GM12872 (cell line): ENCODE measurements around the gene GALK2.

Experiments
- TF ChIP-seq, protein P1 (sequence below): IDR thresholded peaks from 3 replicates; pipeline ENCODE4 v1.5.1; 2011; ENCODE audit warnings: low read depth, mild to moderate bottlenecking, low read length, moderate library complexity; ENCODE audit not compliant: insufficient read depth

The GALK2 gene

DNA sequence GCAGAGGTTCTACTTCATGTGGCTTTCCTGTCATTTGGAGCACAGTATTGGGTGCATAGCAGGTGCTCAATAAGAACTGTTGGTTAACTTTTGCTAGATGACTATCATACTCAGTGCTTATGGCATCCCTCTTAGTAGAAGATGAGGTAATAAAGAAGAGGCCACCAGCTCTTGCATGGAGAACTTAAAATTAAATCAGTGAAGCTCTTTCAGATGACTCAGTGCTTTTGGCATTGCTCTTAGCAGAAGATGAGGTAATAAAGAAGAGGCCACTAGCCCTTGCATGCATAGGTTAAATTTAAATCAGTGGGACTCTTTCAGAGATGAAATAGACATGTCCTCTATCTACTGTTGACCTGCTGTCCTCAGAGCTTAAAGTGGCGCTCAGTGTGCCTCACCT, 143.6 kb downstream of the GALK2 start:
- TF ChIP-seq, protein P1, sequence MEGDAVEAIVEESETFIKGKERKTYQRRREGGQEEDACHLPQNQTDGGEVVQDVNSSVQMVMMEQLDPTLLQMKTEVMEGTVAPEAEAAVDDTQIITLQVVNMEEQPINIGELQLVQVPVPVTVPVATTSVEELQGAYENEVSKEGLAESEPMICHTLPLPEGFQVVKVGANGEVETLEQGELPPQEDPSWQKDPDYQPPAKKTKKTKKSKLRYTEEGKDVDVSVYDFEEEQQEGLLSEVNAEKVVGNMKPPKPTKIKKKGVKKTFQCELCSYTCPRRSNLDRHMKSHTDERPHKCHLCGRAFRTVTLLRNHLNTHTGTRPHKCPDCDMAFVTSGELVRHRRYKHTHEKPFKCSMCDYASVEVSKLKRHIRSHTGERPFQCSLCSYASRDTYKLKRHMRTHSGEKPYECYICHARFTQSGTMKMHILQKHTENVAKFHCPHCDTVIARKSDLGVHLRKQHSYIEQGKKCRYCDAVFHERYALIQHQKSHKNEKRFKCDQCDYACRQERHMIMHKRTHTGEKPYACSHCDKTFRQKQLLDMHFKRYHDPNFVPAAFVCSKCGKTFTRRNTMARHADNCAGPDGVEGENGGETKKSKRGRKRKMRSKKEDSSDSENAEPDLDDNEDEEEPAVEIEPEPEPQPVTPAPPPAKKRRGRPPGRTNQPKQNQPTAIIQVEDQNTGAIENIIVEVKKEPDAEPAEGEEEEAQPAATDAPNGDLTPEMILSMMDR = no peak

DNA sequence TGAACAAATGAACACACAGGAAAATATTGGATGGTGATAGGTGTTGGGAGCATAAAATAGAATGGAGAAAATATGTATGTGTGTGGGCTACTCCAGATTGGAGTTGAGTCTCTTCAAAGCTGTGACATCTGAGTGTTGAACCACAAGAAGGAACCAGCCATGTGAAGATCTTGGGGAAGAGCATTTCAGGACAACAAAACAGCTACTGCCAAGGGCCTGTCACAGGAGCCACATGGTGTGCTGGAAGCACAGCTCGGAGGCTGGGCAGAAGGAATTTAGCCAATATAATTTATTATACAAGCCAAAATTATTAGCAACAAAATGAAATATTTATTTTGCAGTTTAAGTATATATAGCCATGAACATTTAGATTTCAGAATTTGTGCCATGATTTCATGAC, 144.7 kb downstream of the GALK2 start:
- TF ChIP-seq, protein P1 = no peak

DNA sequence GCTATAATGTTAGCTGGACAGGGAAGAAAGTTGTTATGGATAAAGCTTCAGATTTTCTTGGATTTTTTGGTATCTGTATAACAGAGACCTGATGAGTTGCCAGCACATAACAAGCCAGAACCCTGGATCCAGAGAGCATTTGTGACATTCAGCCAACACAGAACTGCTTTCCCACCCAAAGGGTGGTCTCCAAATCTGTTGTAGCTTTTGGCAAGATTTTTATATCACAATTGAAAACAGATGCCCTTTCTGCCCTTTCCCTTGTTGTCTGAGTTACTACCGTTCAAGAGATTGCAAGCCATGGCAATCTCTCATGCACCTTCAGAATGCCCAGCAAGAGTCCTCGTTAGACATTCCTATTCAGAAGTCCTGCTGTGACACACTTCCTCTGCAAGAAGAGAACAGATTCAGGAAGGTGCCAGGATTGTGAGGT, 145.4 kb downstream of the GALK2 start:
- TF ChIP-seq, protein P1 = no peak

DNA sequence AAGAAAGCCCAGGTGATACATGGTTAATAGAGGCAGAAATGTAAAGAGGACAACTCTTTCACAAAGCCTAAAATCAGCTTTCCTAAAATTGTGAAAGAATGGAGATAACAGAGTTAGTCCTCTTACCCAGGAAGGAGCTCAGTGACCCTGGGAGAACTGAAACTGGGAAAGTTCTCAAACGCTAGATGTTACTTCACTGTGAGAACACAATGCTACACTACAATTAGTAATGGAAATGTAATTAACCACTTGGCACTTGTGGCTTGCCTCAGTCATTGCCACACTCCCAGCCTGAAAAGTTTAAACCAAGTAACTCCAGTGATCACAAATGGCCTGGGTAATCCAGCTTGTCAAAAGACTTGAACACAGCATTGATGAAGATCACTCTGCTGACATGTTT, 150.3 kb downstream of the GALK2 start:
- TF ChIP-seq, protein P1 = no peak

DNA sequence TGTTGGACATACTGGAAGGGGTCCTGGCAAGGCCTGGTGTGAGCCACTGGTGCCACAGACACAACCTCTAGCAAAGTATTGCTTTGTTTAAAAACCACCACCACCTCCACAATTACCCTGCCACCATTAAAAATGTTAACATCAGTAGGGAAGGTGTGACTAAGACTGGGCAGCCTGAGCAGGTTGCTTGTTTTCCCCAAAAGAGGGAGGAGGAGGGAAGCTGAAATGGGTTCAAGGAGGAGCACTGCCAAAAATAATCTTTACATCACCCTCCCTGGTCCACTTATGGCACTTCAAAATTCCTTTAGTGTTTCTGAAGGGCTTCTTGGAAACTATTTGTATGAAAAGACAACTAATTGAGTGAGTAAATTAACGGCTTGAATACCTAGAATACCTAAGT, 153.2 kb downstream of the GALK2 start:
- TF ChIP-seq, protein P1 = no peak

DNA sequence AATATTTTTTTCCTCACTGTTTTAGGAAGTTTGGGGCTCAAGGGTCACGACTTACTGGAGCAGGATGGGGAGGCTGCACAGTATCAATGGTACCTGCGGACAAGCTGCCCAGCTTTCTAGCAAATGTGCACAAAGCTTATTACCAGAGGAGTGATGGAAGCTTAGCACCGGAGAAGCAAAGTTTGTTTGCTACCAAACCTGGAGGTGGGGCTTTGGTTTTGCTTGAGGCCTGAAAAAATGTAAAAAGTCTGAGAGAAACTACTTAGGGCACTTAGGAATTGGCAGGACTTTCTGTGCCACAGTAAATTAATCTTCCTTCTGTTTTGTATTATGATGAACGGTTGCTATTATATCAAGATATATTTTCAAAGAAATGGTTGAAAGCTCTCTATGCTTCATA, 157.9 kb downstream of the GALK2 start:
- TF ChIP-seq, protein P1 = no peak

DNA sequence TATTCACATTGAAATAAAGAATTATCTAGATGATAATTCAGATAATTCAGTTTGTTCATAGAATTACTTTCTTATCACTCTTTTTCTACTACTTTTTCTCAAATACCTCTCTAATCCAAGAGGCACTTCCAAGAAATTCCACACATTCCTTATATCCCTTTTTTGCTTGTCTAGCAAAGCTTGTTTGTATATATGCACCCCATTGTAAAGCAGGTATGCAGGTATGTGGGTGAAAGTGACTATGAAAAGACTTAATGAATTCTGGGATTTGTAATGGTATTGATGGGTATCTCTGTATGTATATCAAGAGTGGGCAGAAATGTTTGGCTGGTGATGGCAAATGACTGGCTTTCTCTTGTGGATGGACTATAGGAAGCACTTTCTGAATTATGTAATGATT, 158.9 kb downstream of the GALK2 start:
- TF ChIP-seq, protein P1 = no peak

DNA sequence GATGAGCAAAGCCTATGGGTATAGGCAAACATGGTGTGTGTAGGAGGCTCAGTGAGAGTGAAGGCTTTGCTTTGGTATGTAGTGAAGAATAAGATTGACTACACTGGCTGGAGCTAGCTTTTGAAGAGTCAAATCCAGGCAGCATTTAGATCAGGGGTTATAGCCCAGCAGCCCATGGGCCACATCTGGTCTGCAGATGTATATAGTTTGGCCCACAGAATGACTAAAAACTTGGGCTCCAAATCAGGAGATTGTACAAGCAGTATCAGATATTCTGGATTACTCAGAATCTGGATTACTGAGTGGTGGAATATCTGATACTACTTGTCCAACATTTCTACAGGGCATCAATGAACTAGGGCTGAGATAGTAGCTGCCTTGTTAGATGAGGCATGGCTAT, 160.1 kb downstream of the GALK2 start:
- TF ChIP-seq, protein P1 = no peak
